HFF-Myc (cell line): ENCODE data around the gene CCDC88A.

Experiments used
- DNase-seq: peaks from one replicate; pipeline ENCODE4 v3.0.0-alpha.2; 2011; ENCODE audit warnings: low read depth; ENCODE audit errors: extremely low read depth
- H3K4me3 ChIP-seq: replicated peaks from 2 replicates; pipeline ENCODE4 v1.5.1; 2011; ENCODE audit warnings: low read depth, mild to moderate bottlenecking, control low read depth, low read length
- CTCF ChIP-seq: IDR thresholded peaks from 2 replicates; pipeline ENCODE4 v1.5.1; 2012; ENCODE audit warnings: mild to moderate bottlenecking, low read depth, low read length, control low read depth; ENCODE audit errors: missing control alignments

CCDC88A gene

GRCh38 chr2:55421326-55421725 lies 1.7 kb upstream of the CCDC88A start:
- TF ChIP-seq CTCF, result no peak
- no peak for DNase-seq
- H3K4me3 ChIP-seq, result no peak overlapping the region

DNA sequence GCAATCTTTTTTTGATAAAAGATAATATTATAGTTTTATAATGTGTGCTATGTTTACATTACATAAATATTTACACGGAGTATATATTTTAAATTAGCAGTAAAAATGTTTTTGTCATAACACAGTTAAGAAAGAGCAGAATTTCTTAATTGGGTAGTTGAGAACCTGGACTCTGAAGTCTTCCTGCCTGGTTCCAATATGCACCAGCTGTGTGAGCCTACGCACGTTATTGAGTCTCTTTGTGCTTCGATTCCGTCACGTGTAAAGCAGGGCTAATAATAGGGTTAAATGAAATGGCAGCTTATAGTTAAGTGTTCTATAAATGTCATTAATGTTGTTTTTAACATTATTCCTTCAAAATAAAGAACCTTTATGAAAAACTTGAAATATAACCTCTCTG lies 1.2 kb upstream of the CCDC88A start:
- TF ChIP-seq CTCF, result no peak
- peak overlapping the region; percentile 91 for H3K4me3 ChIP-seq
- no peak for DNase-seq

DNA sequence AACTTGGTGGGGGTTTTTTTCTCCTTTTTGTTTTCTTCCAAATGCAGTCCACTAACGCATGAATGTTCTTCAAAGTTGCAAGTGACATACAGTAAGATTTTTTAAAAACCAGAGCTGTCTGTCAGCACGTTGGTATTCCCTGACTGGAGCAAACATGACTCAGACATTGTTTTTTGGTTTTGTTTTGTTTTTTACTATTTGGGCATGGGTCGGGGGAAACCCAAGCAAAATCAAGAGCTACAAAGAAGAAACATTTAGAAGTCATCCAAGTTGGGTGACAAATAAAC lies 726 bp upstream of the CCDC88A start:
- DNase-seq, result no peak
- no peak for TF ChIP-seq CTCF
- peak overlapping the region; percentile 91 for H3K4me3 ChIP-seq

DNA sequence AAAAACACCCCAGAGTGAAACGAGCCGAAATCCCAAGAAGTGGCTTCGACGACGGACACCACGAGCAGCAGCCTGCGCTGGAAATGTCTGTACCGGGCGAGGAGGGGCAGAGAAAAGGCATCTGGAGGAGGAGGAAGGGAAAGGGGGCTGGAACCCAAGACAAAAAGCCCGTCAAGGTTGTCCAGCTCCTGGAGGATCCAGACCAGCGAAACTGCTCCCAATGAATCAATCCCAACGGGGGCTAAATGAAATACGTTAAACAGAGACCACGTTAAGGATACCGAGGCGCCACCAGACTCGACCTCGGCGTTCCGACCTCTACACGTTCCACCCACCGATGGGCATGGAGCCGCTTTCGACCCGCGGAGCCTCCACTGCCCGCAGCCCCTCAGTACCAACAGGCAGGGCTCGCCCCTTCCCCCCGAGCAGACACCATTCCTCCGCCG lies 400 bp downstream of the CCDC88A start:
- TF ChIP-seq CTCF, result no peak
- DNase-seq, result peak; percentile 16
- peak overlapping the region; percentile 91 for H3K4me3 ChIP-seq

DNA sequence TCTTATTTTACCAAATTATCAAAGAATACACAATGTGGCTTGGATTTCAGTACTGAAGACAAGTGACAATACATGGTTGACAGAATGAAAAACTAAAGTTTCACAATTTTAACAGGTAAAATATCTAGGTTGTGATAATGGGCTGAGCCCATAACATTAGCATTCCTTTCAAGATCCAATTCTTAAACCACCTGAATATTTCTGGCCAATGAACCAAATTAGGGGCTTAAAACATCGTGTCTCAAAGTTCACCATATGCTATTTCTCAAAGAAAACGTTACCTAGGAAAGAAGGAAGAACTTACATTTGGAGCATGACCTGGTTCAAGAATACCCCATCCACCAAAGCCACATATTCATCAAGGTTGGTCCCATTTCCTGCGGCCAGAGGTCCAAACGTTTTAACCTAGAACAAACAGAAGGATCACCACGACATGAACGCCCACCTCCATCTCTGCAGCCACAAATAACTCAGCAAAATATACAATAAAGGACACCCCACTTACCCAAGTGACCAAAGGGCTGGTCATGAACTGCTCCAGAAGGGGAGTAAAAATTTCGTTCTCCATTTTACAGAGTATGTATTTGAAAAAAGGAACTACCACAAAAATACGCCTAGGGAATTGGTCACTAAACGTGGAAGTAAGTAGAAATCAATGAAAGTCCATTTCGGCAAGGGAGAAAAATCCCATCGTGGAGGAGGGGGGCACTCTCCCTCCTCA lies 984 bp downstream of the CCDC88A start:
- H3K4me3 ChIP-seq, result peak overlapping the region; percentile 91
- no peak for DNase-seq
- no peak for TF ChIP-seq CTCF

DNA sequence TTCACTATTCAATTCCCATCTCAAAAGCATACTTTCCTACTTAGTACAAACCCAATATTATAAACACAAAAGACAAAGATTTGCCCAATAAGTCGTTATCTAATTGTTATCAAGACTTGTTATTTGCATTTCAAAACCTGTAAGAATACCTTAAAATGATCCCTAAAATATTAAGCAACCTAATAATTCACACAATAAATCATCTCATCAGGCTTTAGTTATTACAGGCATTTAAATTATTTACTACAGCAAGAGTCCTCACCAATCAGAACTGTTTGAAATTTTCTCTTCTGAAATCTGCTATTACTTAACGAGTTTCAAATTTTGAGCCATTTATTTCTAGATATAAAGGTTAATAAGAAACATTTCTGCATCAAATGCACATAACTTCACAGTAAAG lies 1.6 kb downstream of the CCDC88A start:
- peak overlapping the region; percentile 91 for H3K4me3 ChIP-seq
- no peak for TF ChIP-seq CTCF
- no peak for DNase-seq
